Measurements from ENCODE around the gene XAB2. TPM values are rescaled to one million over a fixed set of nuclear protein-coding genes. Genes with fewer than 3 reads are reported as not detected.

XAB2 gene
- total and polyA plus RNA-seq, 2 experiments from 2014 or later = 19.9 to 24.5 TPM

- no peak for DNase-seq (ENCODE audit: low spot score)
- Histone ChIP-seq H3K4me1 (ENCODE audit: insufficient read depth) (no peaks in the 10 kb centered on the region), H3K79me2 (peaks cover 2% of the 10 kb centered on the region), H3K4me3 (no peak overlapping the region), H2AFZ (no peak overlapping the region), H3K27ac (no peak overlapping the region), H3K4me2 (no peak overlapping the region), H3K9me3 (ENCODE audit: low read depth) (no peaks in the 10 kb centered on the region), H3K9me2 (replicated peaks; ENCODE audit: insufficient read depth) (no peaks in the 10 kb centered on the region), H3K36me3 (replicated peaks; ENCODE audit: insufficient read depth, low read depth) (no peaks in the 10 kb centered on the region), H3K27me3 (no peaks in the 10 kb centered on the region), H4K20me1 (ENCODE audit: insufficient read depth, poor library complexity, severe bottlenecking) (peaks cover 21% of the 10 kb centered on the region)
- TF ChIP-seq EZH2 (IDR thresholded peaks at IDR 0.05; ENCODE audit: borderline replicate concordance) (no peak), EZH2phosphoT487 (IDR thresholded peaks at IDR 0.05; ENCODE audit: low read depth, severe bottlenecking, unreplicated experiment) (no peak)
- TF ChIP-seq, protein P1, sequence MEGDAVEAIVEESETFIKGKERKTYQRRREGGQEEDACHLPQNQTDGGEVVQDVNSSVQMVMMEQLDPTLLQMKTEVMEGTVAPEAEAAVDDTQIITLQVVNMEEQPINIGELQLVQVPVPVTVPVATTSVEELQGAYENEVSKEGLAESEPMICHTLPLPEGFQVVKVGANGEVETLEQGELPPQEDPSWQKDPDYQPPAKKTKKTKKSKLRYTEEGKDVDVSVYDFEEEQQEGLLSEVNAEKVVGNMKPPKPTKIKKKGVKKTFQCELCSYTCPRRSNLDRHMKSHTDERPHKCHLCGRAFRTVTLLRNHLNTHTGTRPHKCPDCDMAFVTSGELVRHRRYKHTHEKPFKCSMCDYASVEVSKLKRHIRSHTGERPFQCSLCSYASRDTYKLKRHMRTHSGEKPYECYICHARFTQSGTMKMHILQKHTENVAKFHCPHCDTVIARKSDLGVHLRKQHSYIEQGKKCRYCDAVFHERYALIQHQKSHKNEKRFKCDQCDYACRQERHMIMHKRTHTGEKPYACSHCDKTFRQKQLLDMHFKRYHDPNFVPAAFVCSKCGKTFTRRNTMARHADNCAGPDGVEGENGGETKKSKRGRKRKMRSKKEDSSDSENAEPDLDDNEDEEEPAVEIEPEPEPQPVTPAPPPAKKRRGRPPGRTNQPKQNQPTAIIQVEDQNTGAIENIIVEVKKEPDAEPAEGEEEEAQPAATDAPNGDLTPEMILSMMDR (IDR thresholded peaks at IDR 0.05; ENCODE audit: poor library complexity) = no peak
- WGBS (ENCODE audit: low lambda C conversion rate, missing lambda C conversion rate) = 93% methylated on average over 23 of the region's 31 CpGs
Measured at GRCh38 chr19:7610491-7611240, 18.7 kb downstream of the XAB2 start.

DNA sequence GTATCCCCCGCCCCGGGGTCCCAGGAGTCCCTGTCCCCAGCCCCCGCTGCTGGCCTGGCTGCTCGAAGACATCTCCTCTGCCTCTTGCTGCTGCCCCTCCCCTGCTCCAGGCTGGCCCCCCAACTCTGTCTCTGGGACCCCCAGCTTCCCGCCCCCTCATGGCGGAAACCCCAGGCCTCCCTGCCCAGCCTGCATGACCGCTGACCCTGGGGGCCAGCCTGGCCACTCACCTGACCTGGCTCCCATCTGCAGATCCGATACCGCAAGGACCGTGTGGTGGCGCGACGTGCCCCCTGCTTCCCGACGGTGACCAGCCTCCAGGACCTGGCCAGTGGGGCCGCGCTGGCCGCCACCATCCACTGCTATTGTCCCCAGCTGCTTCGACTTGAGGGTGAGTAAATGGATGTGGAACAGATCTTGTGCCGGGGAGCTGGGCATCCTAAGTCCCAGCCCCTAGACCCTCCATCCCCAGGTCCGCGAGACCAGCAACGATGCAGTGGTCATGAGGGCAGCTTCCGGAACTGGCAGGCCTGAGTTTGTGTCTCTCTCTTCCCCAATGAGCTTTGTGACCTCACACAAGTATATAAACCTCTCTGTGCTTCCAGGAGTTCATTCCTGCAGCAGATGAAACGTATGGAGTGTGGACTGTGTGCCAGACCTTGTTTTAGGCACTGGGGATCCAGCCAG lies 21.3 kb downstream of the XAB2 start:
- no peak for TF ChIP-seq EZH2 (IDR thresholded peaks at IDR 0.05; ENCODE audit: borderline replicate concordance)
- TF ChIP-seq EZH2phosphoT487 (IDR thresholded peaks at IDR 0.05; ENCODE audit: low read depth, severe bottlenecking, unreplicated experiment) = no peak
- TF ChIP-seq, protein P1 (IDR thresholded peaks at IDR 0.05; ENCODE audit: poor library complexity) = no peak
- Histone ChIP-seq H3K36me3 (replicated peaks; ENCODE audit: insufficient read depth, low read depth) (no peaks in the 10 kb centered on the region), H2AFZ (no peak overlapping the region), H3K27me3 (no peaks in the 10 kb centered on the region), H3K4me2 (no peak overlapping the region), H3K4me3 (no peak overlapping the region), H4K20me1 (ENCODE audit: insufficient read depth, poor library complexity, severe bottlenecking) (peaks cover 47% of the 10 kb centered on the region), H3K79me2 (peaks cover 29% of the 10 kb centered on the region), H3K27ac (no peak overlapping the region), H3K9me2 (replicated peaks; ENCODE audit: insufficient read depth) (no peaks in the 10 kb centered on the region), H3K4me1 (ENCODE audit: insufficient read depth) (no peaks in the 10 kb centered on the region), H3K9me3 (ENCODE audit: low read depth) (no peaks in the 10 kb centered on the region)
- 98% methylated on average over 21 of the region's 25 CpGs for WGBS (ENCODE audit: low lambda C conversion rate, missing lambda C conversion rate)
- no peak for DNase-seq (ENCODE audit: low spot score)

GRCh38 chr19:7607212-7607873 lies 22.0 kb downstream of the XAB2 start:
- Histone ChIP-seq H3K27me3 (no peaks in the 10 kb centered on the region), H2AFZ (no peak overlapping the region), H3K79me2 (peaks cover 35% of the 10 kb centered on the region), H4K20me1 (ENCODE audit: insufficient read depth, poor library complexity, severe bottlenecking) (peaks cover 51% of the 10 kb centered on the region), H3K27ac (no peak overlapping the region), H3K4me1 (ENCODE audit: insufficient read depth) (no peaks in the 10 kb centered on the region), H3K4me3 (no peak overlapping the region), H3K9me3 (ENCODE audit: low read depth) (no peaks in the 10 kb centered on the region), H3K4me2 (no peak overlapping the region), H3K36me3 (replicated peaks; ENCODE audit: insufficient read depth, low read depth) (no peaks in the 10 kb centered on the region), H3K9me2 (replicated peaks; ENCODE audit: insufficient read depth) (no peaks in the 10 kb centered on the region)
- TF ChIP-seq, protein P1 (IDR thresholded peaks at IDR 0.05; ENCODE audit: poor library complexity) = no peak
- no peak for TF ChIP-seq EZH2phosphoT487 (IDR thresholded peaks at IDR 0.05; ENCODE audit: low read depth, severe bottlenecking, unreplicated experiment)
- no peak for TF ChIP-seq EZH2 (IDR thresholded peaks at IDR 0.05; ENCODE audit: borderline replicate concordance)
- WGBS (ENCODE audit: low lambda C conversion rate, missing lambda C conversion rate) = 92% methylated on average over 6 of the region's 10 CpGs
- no peak for DNase-seq (ENCODE audit: low spot score)
